HG03558 (cell line): ENCODE results near the gene DDTL.
"Not testable (repeated sequence)": the region's sequence is repeated elsewhere in the genome, so short reads cannot be mapped to it uniquely, and the experiment has no call there.

Source experiments
- ATAC-seq: cut with Tn5 transposase; IDR thresholded peaks from one replicate; pipeline ENCODE4 v1.9.1; 2021; ENCODE audit warnings: moderate number of reproducible peaks; ENCODE audit not compliant: unreplicated experiment; ENCODE audit errors: extremely low read depth

Gene DDTL

DNA sequence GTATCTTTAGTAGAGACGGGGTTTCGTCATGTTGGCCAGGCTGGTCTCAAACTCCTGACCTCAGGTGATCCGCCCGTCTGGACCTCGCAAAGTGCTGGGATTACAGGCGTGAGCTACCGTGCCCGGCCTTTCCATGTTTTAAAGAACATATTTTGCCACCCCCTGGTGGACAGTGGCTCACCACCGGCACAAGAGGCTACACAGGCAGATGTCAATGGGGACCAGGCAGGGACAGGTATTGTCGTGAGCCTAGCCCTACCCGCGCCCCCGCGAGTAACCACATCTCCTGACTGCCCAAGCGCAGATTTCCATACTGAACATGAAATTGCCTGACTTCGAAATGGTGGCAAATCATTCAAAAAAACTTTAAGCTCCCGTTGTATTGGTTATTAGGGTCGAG is 594 bp upstream of the DDTL start:
- ATAC-seq: not testable (repeated sequence)

DNA sequence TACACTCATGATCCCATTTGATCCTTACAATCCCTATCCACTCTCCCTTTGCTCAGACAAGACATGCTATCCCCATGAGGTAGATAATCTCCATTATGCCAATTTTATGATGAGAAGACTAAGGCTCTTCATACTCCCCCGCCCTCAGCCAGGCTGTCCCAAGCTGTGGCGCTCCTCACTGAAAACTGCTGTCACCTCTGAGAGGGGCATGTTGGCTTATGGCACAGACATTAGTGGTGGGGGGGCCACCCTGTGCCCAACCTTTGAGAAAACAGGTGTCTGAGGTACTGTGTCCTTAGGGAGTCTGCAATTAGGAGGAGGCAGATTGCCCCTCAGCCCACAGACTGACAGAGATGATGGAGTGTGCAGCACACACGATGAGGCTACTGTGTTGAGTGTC is 2.4 kb downstream of the DDTL start:
- no peak for ATAC-seq

DNA sequence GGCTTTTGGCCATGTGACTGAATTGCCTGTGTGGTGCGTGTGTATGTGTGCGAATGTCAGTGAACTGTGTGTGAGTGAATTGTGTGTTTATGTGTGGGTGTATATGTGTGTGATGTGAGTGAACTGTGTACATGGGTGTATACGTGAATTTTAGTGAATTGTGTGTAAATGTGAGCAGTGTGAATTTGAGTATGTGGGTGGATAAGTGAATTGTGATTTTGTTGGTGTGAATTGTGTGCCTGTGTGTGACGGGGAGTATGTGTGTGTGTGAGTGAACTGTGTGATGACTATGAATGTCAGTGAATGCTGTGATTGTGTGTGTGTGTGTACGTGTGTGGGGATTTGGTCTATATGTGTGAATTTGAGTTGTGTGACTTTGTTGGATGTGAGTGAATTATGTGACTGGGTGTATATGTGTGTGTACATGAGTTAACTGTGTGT is 3.5 kb downstream of the DDTL start:
- ATAC-seq: no peak

DNA sequence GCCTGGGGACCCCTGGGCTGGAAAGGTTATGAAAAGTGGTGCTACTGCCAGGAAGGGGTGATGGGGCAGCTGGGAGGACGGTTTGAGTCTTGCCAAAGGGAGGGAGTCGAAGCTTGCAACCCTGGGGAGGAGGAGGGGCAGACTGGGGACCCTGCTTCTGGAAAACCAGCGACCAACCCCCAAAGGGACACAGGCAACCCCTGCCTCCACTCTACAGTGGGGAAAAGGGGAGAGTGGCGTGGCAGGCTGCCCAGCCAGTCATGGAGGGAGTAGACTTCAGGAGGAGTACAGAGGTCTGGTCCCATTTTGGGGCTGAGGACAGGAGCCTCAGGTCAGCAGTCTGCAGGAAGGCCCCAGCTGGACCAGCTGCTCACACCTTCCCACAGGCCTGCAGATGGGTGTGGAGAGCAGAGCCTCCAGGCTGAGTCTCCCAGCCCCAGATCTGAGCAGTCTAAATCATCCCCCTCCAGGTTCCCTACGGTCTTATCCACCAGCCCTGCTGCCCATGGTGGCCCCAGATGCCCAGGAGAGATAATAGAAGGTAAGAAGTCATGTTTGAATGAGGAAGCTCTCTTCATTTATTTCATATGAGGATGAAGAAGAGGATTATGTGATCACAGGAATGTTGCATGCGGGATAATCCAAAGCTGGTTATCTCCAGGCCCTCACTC is 4.3 kb downstream of the DDTL start:
- ATAC-seq: no peak

DNA sequence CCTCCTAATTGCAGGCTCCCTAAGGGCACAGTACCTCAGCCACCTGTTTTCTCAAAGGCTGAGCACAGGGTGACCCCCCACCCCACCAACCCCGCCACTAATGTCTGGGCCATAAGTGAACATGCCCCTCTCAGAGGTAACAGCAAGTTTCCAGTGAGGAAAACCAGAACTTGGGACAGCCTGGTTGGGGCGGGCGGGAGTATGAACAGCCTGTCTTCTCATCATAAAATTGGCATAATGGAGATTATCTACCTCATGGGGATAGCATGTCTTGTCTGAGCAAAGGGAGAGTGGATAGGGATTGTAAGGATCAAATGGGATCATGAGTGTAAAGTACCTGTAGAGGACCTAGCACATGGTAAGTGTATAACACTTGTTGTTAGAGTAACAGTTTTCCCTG is 5.2 kb downstream of the DDTL start:
- ATAC-seq: not testable (repeated sequence)

DNA sequence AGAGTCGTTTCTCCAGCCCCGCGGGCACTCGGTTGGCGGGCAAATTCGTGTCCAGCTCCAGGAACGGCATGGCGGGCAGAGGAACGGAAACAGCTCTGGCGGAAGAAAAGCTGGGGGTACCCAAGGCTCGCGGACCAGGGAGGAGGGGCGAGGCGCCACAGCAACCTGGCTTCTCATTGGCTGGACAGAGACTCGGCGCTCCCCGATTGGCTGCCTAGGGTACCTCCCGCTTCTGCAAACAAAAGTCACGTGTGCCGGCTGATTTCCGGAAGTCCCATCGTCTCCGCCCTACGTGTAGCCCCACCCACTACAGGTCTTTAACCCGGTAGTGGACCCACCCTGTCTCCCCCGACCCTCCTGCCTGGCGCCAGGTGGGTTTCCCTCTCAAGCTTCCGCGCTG is 7.7 kb downstream of the DDTL start, which contains the start of gene DDT:
Gene DDT (minus strand): TSS at position 97 of the 400 bp plus-strand sequence. CDS start 27 bp downstream, at position 70.
- peak; percentile 88 for ATAC-seq

DNA sequence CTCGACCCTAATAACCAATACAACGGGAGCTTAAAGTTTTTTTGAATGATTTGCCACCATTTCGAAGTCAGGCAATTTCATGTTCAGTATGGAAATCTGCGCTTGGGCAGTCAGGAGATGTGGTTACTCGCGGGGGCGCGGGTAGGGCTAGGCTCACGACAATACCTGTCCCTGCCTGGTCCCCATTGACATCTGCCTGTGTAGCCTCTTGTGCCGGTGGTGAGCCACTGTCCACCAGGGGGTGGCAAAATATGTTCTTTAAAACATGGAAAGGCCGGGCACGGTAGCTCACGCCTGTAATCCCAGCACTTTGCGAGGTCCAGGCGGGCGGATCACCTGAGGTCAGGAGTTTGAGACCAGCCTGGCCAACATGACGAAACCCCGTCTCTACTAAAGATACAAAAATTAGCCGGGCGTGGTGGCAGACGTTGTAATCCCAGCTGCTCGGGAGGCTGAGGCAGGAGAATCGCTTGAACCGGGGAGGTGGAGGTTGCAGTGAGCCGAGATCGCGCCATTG is 8.2 kb downstream of the DDTL start:
- ATAC-seq: peak; percentile 9

DNA sequence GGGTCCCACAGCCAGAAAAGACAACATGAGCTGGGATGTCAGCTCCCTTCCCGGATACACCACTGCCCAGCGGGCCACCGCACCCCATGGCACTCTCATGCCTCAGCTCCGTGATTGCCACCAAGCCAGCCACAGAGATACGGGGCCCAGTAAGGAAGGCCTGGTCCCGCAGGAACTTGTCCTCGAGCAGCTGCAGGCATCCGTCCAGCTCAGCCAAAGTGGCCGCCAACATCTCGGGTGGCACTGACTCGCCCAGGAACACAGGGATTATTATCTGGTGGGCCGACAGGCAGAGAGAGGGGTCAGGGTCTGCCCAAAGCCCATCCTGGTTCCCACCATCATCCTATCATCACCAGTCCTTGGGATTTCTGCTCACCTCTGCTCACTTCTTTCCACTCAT is 10.6 kb downstream of the DDTL start:
- ATAC-seq: not testable (repeated sequence)

DNA sequence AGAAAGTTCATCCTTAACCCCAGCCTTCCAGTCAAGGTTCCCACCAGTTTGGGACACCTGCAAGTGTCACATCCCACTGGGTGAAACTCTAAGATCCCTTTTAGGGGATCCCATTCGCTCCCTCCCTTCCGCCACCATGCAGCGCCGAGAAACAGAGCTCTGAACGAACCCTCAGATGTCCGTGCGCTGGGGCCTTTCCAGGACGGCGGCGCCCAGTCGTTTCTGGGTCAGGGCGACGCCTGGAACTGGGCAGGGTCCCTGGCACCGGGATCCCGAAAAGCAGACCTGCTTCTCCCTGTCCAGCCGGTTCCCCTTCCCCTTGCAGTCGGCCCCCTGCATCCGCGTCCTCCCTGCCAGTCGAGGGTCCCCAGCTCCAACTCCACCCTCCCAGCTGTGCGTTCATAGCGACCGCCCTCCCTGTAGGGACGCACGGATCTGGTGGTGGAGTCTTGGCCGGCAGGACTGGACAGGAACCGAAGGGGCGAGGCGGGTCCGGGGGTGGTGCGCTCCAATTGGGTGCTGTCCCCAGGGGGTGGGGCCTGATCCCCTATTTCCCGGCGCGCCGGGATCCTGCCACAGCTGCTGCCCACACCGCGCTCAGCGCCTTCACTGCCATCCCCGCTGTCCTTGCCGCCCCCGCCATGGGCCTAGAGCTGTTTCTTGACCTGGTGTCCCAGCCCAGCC is 13.0 kb downstream of the DDTL start, which contains the start of gene GSTT2:
Gene GSTT2 (plus strand): TSS at position 578 of the 684 bp plus-strand sequence.
- not testable (repeated sequence) for ATAC-seq

DNA sequence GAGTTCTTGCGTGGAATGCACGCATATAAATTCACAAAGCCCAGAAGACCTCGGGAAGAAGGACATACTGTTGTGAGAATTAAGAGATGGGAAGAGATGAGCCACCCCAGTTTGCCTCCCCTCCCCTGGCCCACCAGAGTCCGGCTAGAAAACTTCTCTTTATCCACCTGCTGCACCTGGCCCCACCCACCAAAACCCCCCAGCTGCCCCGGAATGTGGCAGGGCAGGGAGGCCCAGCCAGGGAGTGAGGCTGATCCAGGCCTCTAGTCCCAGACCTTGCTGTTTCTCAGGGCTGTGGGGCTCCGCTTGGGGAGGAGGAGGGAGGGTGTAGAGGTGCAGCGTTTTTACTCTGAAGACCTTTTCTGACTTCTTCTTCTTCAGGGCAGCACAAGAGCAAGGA is 13.9 kb downstream of the DDTL start:
- not testable (repeated sequence) for ATAC-seq

DNA sequence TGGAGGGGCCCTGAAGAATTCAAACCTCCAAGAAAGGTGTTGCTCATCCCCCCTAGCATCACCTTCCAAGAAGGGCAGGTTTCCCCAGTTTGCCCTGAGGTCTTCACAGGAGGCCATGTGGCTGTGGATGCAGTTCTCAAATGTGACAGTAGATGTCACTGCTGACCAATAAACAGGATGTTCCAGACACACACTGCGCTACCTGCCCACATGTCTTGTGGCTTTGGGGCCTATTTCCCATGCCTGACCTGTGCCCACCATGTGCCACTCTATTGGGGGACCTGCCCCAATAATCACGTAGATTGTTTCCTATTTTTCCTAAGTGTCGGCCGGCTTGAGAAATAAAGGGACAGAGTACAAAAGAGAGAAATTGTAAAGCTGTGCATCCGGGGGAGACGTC is 17.7 kb downstream of the DDTL start:
- no peak for ATAC-seq

DNA sequence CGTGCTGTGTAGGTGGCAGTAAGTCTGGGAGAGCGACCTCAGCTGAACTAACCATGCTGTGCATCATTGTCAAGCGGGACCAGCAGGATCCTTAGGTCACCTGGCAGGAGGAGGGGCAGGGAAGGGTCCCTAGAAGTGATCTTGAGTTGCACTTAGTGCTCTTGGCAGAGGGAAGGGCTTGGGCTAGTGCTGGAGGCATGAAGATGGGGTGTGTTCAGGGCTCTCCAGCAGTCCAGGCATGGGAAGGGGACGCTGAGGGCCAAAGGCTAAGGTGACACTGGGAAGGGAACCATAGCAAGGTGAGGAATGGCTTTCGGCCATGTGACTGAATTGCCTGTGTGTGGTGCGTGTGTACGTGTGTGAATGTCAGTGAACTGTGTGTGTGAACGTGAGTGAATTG is 19.4 kb downstream of the DDTL start:
- not testable (repeated sequence) for ATAC-seq

DNA sequence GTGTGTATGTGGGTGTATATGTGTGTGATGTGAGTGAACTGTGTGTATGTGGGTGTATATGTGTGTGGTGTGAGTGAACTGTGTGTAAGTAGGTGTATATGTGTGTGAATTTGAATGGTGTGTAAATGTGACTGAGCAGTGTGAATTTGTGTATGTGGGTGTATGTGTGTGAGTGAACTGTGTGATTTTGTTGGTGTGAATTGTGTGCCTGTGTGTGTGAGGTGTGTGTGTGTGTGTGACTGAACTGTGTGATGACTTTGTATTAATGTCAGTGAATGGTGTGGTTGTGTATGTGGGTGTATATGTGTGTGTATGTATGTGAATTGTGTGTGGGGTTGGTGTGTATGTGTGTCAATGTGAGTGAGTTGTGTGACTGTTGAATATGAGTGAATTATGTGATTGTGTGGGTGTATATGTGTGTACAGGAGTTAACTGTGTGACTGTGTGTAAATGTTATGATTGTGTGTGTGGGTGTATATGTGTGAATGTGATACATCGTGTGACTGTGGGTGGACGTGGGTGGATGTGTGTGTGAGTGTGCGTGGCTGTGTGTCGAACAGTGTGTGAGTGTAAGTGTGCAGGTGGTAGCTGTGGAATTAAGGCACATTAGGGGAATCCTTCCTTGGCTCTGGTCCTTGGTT is 20.0 kb downstream of the DDTL start:
- not testable (repeated sequence) for ATAC-seq

DNA sequence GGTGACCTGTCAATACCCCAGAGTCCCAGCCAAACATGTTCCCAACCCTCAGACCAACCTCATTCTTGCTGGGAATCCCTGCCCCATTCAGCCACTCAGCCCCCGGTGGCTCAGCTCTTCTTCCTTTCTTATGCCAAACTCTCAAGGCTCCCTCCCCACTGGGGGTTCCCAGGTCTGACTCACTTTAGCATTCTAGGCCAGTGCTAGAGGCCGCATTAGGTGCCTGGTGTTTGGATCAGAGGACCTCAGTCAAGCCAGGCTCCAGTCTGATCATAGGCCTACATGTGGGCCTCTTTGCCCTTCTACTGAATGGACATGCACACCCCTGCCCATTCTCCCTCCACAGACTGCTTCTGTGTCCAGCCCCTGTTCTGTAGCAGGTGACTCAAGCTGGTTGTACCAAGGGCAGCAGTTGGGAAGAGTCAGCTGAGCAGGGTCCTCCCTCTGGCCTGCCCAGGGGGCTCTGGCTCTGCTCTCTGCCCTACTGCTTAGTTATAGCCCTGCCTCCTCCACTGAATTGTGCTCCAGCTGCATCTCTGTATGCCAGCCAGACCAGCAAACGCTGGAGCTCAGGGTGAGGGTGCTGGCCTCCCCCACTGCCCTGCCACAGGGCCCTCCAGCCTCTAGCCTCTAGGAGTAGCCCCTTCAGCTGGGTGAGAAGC is 23.0 kb downstream of the DDTL start:
- not testable (repeated sequence) for ATAC-seq

DNA sequence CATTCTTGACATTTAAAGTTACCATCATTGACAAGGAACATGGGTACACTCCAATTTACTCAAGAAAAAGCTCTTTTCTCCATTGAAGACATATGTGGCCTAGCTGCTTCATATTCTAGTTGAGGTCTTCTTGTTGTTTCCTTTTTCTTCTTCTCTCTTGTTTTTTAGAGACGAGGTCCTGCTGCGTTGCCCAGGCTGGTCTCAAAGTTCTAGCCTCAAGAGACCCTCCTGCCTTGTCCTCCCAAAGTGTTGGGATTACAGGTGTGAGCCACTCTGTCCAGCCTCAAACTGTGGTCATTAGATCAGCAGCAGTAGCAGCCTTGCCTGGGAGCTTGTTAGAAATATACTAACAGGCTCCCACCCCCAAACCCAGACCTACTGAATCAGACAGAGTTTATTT is 26.4 kb downstream of the DDTL start:
- ATAC-seq: not testable (repeated sequence)

DNA sequence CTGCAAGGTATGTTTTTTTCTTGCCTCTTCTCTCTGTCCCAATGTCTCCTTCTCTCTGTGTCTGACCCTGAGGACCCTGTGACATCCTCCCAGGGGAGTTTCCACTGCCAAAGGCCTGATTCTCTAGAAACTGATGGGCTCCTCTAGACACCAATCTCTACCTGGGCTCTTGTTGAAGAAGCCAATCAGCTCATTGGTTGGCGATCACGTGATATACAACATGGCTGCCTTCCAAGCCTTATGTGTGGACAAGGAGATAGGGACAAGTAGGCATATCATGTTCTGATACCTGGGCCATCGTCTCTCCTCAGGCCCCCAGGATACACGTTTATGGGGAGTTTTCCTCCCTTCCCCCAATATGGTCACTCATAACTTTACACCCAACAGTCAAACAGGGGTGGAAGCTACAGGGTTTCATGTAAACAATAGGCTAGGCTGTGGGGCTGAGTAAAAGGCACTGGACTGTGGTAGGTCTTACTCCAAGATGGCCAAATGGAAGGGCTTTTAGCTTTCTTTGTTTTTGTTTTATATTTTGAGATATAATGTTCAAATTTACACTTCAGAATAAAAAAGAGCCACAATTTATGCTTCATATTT is 27.0 kb downstream of the DDTL start:
- not testable (repeated sequence) for ATAC-seq

DNA sequence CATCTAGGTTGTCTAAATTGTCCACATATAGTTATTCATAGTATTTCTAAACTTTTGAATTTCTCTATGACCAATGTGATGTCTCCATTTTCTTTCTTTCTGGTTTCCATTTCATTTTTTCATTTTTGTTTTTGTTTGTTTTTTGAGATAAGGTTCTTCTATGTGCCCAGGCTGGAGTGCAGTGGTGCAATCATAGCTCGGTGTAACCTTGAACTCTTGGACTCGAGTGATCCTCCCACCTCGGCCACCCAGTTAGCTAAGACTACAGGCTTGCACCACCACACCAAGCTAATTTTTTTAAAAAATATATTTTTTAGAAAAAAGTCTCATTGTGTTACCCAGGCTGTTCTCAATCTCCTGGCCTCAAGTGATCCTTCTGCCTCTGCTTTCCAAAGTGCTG is 30.4 kb downstream of the DDTL start:
- ATAC-seq: no peak

DNA sequence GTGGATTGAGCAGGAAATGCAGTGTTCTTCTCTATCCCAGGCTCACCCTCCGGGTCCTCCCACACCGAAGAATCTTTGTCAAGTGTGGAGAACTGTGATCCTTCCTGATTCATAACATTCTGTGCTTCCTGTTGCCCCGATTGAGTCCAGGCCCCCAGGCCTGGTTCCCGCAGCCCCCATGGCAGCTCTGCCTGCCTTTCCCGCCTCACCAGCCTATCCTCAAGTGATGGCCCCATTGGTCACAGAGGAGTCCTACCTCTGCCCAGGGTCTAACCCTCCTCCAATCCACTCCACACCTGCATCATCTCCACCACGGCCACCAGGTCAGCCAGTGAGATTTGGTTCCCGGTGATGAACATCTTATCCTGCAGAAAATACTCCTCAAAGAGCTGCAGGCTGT is 33.1 kb downstream of the DDTL start:
- not testable (repeated sequence) for ATAC-seq

DNA sequence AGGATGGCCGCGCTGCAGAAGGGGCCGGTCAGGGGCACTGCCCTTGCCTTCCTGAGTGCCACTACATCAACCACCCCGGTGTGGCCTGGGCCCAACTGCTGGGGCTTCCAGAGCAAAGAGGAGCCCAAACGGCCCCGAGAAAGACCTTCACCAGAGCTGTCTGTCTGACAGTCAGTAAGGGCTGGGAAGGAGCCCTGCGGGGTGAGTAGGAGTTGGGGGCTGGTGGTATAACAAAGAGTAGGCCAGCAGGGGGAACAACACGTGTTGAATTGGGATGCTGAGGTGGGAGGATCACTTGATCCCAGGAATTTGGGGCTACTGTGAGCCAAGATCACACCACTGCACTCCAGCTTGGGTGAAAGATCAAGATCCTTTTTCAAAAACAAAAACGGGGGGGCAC is 34.6 kb downstream of the DDTL start:
- no peak for ATAC-seq

DNA sequence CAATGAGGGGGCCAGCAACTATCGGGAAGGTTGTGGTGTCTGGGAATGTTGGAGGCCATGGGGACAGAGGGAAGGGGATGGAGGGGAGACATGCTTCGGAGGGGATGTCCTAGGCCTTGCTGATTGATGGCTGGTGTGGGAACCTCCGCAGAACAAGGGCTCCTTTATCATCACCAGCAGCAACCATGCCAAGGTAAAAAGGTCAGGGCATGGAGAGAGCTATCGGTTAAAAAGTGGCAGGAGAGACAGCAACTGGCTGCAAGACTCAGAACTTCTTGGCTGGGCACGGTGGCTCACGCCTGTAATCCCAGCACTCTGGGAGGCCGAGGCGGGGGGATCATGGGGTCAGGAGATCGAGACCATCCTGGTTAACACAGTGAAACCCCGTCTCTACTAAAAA is 35.6 kb downstream of the DDTL start:
- no peak for ATAC-seq
